ENCODE results near the gene NEFH. TPM values are rescaled to one million over a fixed set of nuclear protein-coding genes. Genes with fewer than 3 reads are reported as not detected.

NEFH gene
- total RNA-seq, 1 donor from 2014 or later = 2.9 TPM

- TF ChIP-seq CTCF (conservative IDR thresholded peaks at IDR 0.05) = no peak
- H3K9me3 Mint-ChIP-seq = no peaks in the 10 kb centered on the region
- H3K27ac Mint-ChIP-seq = no peak overlapping the region
- H3K4me1 Mint-ChIP-seq (ENCODE audit: unreplicated experiment) = no peaks in the 10 kb centered on the region
- H3K36me3 Mint-ChIP-seq = peaks cover 16% of the 10 kb centered on the region
- H3K27me3 Mint-ChIP-seq = no peaks in the 10 kb centered on the region
- H3K4me3 Mint-ChIP-seq = no peak overlapping the region
- no peak for DNase-seq (ENCODE audit: extremely low spot score, unreplicated experiment)
Measured at GRCh38 chr22:29521526-29521925, 41.5 kb downstream of the NEFH start.

- Mint-ChIP-seq H3K4me3 (no peak overlapping the region), H3K27ac (no peak overlapping the region), H3K9me3 (no peaks in the 10 kb centered on the region), H3K4me1 (ENCODE audit: unreplicated experiment) (no peaks in the 10 kb centered on the region), H3K27me3 (no peaks in the 10 kb centered on the region), H3K36me3 (peaks cover 23% of the 10 kb centered on the region)
- TF ChIP-seq CTCF (conservative IDR thresholded peaks at IDR 0.05) = no peak
- DNase-seq (ENCODE audit: extremely low spot score, unreplicated experiment) = no peak
Measured at GRCh38 chr22:29523761-29524160, 43.7 kb downstream of the NEFH start.

- no peak for DNase-seq (ENCODE audit: extremely low spot score, unreplicated experiment)
- peak; percentile 58 for TF ChIP-seq CTCF (conservative IDR thresholded peaks at IDR 0.05)
Measured at GRCh38 chr22:29524442-29525191, 44.6 kb downstream of the NEFH start.

GRCh38 chr22:29528144-29528543 lies 48.1 kb downstream of the NEFH start:
- no peak for TF ChIP-seq CTCF (conservative IDR thresholded peaks at IDR 0.05)
- no peak overlapping the region for H3K27ac Mint-ChIP-seq
- peaks cover 27% of the 10 kb centered on the region for H3K36me3 Mint-ChIP-seq
- no peak overlapping the region for H3K4me3 Mint-ChIP-seq
- no peaks in the 10 kb centered on the region for H3K9me3 Mint-ChIP-seq
- H3K27me3 Mint-ChIP-seq = no peaks in the 10 kb centered on the region
- DNase-seq (ENCODE audit: extremely low spot score, unreplicated experiment) = no peak
- no peaks in the 10 kb centered on the region for H3K4me1 Mint-ChIP-seq (ENCODE audit: unreplicated experiment)

More at GRCh38 chr22:29524442-29525191, 44.6 kb downstream of the NEFH start:
- no peak overlapping the region for H3K4me3 Mint-ChIP-seq
- no peaks in the 10 kb centered on the region for H3K27me3 Mint-ChIP-seq
- no peaks in the 10 kb centered on the region for H3K4me1 Mint-ChIP-seq (ENCODE audit: unreplicated experiment)
- H3K27ac Mint-ChIP-seq = no peak overlapping the region
- H3K9me3 Mint-ChIP-seq = no peaks in the 10 kb centered on the region
- H3K36me3 Mint-ChIP-seq = peaks cover 23% of the 10 kb centered on the region

- H3K4me3 Mint-ChIP-seq = no peak overlapping the region
- no peaks in the 10 kb centered on the region for H3K4me1 Mint-ChIP-seq (ENCODE audit: unreplicated experiment)
- no peak for DNase-seq (ENCODE audit: extremely low spot score, unreplicated experiment)
- H3K36me3 Mint-ChIP-seq = peaks cover 32% of the 10 kb centered on the region
- H3K9me3 Mint-ChIP-seq = no peaks in the 10 kb centered on the region
- H3K27me3 Mint-ChIP-seq = no peaks in the 10 kb centered on the region
- no peak for TF ChIP-seq CTCF (conservative IDR thresholded peaks at IDR 0.05)
- no peak overlapping the region for H3K27ac Mint-ChIP-seq
Measured at GRCh38 chr22:29530716-29531115, 50.7 kb downstream of the NEFH start.

Data from type B pancreatic cell (in vitro differentiated cells).